Astrocyte (in vitro differentiated cells and primary cell): ENCODE measurements around the gene ZNF778.

Experiments
- EZH2 ChIP-seq: IDR thresholded peaks from 2 replicates; pipeline ENCODE4 v1.6.1; 2012; ENCODE audit warnings: mild to moderate bottlenecking, low read length, inconsistent platforms; ENCODE audit not compliant: insufficient read depth
- TF ChIP-seq, protein P1 (sequence below): IDR thresholded peaks from 2 replicates; pipeline ENCODE4 v1.5.1; 2011; ENCODE audit warnings: low read depth, mild to moderate bottlenecking, inconsistent platforms, low read length, moderate library complexity; ENCODE audit not compliant: insufficient read depth

DNA sequence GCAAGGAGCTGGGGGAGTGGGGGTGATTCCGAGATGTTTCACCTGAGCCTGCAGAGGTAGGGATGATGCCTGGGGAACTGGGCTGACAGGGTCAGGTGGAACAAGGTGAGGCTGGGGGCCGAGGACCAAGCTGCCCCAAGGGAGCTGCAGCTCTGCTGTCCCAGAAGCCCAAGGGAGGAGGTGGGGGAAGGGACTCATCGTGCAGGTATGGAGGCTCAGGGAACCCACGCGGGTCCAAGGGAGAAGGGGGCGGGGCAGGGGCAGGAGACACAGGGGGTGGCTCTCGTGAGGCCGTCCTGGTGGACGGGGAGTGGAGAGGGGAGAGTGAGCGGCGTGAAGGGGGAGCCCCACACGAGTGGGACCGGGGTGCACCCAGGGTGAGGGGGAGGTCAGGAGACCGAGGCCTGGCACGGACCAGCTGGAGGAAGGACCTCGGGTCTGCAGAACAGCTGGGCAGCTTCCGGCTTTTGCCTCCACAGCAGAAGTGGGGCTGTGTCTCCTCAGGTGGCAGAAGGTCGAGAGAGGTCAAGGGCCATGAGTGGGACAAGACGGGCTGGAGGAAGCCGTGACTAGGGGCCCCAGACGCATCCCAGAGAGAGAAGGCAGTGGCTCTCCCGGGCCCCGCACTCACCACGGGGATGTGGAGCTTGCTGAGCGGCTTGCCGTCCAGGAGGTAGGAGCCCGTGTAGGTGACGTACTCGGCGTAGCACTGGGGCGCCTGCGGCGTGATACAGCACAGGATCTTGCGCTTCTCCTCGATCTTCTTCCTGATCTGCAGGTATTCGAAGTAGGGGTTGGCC, 61.1 kb downstream of the ZNF778 start:
- TF ChIP-seq, protein P1, sequence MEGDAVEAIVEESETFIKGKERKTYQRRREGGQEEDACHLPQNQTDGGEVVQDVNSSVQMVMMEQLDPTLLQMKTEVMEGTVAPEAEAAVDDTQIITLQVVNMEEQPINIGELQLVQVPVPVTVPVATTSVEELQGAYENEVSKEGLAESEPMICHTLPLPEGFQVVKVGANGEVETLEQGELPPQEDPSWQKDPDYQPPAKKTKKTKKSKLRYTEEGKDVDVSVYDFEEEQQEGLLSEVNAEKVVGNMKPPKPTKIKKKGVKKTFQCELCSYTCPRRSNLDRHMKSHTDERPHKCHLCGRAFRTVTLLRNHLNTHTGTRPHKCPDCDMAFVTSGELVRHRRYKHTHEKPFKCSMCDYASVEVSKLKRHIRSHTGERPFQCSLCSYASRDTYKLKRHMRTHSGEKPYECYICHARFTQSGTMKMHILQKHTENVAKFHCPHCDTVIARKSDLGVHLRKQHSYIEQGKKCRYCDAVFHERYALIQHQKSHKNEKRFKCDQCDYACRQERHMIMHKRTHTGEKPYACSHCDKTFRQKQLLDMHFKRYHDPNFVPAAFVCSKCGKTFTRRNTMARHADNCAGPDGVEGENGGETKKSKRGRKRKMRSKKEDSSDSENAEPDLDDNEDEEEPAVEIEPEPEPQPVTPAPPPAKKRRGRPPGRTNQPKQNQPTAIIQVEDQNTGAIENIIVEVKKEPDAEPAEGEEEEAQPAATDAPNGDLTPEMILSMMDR = no peak
- TF ChIP-seq EZH2 = no peak
